ENCODE data around the gene RSPH6A. TPM values are rescaled to one million over a fixed set of nuclear protein-coding genes. Genes with fewer than 3 reads are reported as not detected.
A peak's percentile ranks its signal among the peaks of the same experiment; 100 is the strongest.

Gene RSPH6A
- total RNA-seq, 1 experiment from 2014 or later: 0.39 TPM

DNA sequence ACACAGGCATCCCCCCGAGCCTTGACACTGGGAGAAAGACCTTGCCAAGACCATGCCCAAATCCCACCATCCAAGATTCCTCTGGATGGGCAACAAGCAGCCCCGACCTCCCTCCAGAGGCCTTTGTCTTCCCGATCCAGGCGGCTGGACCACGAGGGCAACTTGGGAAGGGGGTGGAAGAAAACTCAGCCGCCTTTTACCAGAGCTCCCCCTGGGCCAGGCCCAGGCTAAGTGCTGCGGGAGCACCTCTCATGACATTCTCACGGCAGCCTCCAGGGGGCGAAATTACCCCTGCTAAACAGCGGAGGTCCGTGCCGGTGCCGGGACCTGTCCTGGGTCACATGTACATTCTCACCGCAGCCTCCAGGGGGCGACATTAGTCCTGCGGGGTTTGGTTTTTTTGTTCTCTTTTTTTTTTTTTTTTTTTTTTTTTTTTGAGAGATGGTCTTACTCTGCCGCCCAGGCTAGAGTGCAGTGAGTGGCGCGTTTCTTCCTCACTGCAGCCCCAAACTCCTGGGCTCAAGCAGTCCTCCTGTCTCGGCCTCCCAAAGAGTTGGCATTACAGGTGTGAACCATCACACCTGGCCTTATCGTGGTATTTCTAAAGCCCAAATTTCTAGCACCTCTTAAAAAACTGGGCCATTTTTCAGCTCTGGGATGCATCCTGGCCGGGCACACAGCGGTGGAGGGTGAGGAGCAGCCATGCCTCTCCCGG lies 2.1 kb upstream of the RSPH6A start (continued):
- TF ChIP-seq, protein P1, sequence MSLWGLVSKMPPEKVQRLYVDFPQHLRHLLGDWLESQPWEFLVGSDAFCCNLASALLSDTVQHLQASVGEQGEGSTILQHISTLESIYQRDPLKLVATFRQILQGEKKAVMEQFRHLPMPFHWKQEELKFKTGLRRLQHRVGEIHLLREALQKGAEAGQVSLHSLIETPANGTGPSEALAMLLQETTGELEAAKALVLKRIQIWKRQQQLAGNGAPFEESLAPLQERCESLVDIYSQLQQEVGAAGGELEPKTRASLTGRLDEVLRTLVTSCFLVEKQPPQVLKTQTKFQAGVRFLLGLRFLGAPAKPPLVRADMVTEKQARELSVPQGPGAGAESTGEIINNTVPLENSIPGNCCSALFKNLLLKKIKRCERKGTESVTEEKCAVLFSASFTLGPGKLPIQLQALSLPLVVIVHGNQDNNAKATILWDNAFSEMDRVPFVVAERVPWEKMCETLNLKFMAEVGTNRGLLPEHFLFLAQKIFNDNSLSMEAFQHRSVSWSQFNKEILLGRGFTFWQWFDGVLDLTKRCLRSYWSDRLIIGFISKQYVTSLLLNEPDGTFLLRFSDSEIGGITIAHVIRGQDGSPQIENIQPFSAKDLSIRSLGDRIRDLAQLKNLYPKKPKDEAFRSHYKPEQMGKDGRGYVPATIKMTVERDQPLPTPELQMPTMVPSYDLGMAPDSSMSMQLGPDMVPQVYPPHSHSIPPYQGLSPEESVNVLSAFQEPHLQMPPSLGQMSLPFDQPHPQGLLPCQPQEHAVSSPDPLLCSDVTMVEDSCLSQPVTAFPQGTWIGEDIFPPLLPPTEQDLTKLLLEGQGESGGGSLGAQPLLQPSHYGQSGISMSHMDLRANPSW (CRISPR knock-in tag; conservative IDR thresholded peaks at IDR 0.05; ENCODE audit: low read depth): no peak

DNA sequence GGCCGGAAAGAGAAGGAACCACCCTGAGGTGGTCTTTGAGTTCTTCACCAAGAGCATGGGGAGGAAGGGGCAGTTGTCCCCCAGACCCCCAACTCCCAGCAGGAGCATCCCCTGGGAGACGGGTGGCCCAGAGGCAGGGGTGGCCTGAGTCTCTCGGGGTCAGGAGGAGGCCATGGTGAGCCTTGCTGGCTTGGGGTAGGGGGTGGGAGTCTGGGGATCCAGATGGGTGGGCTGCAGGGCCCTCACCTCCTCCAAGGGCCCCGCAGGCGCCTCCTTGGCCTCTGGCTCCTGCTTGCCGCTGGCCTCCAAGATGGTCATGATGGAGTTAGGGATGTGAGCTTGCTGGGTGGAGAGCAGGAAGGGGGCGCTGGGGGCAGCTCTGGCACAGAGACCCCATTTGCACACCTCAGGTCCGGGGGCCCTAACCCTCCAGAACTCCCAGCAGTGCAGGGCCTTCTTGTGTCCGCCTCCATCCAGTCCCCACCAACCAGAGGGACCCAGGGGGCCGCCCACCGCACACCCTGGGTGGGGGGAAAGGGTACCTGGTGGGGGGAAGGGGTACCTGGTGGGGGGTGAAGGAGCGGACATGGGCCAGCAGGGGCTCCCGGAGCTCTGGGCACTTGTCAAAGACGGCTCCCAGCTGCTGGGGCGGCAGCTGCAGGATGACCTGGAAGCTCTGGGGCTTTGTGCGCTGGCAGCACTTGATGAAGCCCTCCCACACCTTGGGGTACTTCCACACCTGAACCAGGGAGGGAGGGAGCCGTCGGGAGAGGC lies 1.3 kb upstream of the RSPH6A start:
- peak overlapping the region; percentile 89 for H3K4me3 Mint-ChIP-seq
- no peak; the same call in 1 of the 2 replicates for ATAC-seq
- H3K27ac Mint-ChIP-seq: peak overlapping the region; percentile 76
- H3K27me3 Mint-ChIP-seq (ENCODE audit: low read depth): no peaks in the 10 kb centered on the region; the same call in none of the 2 replicates
- peak; percentile 34 for DNase-seq (ENCODE audit: low spot score)
- H3K9me3 Mint-ChIP-seq: no peaks in the 10 kb centered on the region
- H3K4me1 Mint-ChIP-seq: peaks cover 37% of the 10 kb centered on the region
- POLR2A ChIA-PET: interaction anchor here (0.6 to 4.0 kb wide), 7 partner anchors 17 to 172 kb away, joined by 3 to 47 read pairs (median 4); partner anchors contain the start of genes DMWD, FOXA3, SIX5 and SYMPK
- CTCF ChIA-PET: interaction anchor here (0.5 to 7.2 kb wide), 79 partner anchors 9 to 1535 kb away, joined by 3 to 135 read pairs (median 5); partner anchors contain the start of genes CALM3, DMPK, DMWD and FBXO46
- H3K36me3 Mint-ChIP-seq: peaks cover 12% of the 10 kb centered on the region
- TF ChIP-seq, protein P2, sequence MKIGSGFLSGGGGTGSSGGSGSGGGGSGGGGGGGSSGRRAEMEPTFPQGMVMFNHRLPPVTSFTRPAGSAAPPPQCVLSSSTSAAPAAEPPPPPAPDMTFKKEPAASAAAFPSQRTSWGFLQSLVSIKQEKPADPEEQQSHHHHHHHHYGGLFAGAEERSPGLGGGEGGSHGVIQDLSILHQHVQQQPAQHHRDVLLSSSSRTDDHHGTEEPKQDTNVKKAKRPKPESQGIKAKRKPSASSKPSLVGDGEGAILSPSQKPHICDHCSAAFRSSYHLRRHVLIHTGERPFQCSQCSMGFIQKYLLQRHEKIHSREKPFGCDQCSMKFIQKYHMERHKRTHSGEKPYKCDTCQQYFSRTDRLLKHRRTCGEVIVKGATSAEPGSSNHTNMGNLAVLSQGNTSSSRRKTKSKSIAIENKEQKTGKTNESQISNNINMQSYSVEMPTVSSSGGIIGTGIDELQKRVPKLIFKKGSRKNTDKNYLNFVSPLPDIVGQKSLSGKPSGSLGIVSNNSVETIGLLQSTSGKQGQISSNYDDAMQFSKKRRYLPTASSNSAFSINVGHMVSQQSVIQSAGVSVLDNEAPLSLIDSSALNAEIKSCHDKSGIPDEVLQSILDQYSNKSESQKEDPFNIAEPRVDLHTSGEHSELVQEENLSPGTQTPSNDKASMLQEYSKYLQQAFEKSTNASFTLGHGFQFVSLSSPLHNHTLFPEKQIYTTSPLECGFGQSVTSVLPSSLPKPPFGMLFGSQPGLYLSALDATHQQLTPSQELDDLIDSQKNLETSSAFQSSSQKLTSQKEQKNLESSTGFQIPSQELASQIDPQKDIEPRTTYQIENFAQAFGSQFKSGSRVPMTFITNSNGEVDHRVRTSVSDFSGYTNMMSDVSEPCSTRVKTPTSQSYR (CRISPR knock-in tag; IDR thresholded peaks at IDR 0.05): 0 out of 2 replicates have a peak, but pooled peaks have one; percentile 39
- no peak for TF ChIP-seq FOXP1 (CRISPR knock-in tag; IDR thresholded peaks at IDR 0.05; ENCODE audit: borderline replicate concordance)
- TF ChIP-seq ZNF416 (CRISPR knock-in tag; IDR thresholded peaks at IDR 0.05): no peak
- TF ChIP-seq OVOL2 (CRISPR knock-in tag; IDR thresholded peaks at IDR 0.05; ENCODE audit: borderline replicate concordance): no peak
- TF ChIP-seq, protein P3, sequence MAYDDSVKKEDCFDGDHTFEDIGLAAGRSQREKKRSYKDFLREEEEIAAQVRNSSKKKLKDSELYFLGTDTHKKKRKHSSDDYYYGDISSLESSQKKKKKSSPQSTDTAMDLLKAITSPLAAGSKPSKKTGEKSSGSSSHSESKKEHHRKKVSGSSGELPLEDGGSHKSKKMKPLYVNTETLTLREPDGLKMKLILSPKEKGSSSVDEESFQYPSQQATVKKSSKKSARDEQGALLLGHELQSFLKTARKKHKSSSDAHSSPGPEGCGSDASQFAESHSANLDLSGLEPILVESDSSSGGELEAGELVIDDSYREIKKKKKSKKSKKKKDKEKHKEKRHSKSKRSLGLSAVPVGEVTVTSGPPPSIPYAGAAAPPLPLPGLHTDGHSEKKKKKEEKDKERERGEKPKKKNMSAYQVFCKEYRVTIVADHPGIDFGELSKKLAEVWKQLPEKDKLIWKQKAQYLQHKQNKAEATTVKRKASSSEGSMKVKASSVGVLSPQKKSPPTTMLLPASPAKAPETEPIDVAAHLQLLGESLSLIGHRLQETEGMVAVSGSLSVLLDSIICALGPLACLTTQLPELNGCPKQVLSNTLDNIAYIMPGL (CRISPR knock-in tag; IDR thresholded peaks at IDR 0.05): peak; percentile 43; the same call in 1 of the 2 replicates
- TF ChIP-seq PRRX2 (CRISPR knock-in tag; IDR thresholded peaks at IDR 0.05): no peak; the same call in 1 of the 2 replicates
- no peak for TF ChIP-seq TEAD4 (CRISPR knock-in tag; IDR thresholded peaks at IDR 0.05)
- TF ChIP-seq, protein P4, sequence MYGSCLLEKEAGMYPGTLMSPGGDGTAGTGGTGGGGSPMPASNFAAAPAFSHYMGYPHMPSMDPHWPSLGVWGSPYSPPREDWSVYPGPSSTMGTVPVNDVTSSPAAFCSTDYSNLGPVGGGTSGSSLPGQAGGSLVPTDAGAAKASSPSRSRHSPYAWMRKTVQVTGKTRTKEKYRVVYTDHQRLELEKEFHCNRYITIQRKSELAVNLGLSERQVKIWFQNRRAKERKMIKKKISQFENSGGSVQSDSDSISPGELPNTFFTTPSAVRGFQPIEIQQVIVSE (CRISPR knock-in tag; IDR thresholded peaks at IDR 0.05; ENCODE audit: borderline replicate concordance): no peak
- no peak for TF ChIP-seq NFYB (CRISPR knock-in tag; conservative IDR thresholded peaks at IDR 0.05; ENCODE audit: low read depth)
- no peak for TF ChIP-seq ZNF671 (CRISPR knock-in tag; IDR thresholded peaks at IDR 0.05)
- TF ChIP-seq, protein P5, sequence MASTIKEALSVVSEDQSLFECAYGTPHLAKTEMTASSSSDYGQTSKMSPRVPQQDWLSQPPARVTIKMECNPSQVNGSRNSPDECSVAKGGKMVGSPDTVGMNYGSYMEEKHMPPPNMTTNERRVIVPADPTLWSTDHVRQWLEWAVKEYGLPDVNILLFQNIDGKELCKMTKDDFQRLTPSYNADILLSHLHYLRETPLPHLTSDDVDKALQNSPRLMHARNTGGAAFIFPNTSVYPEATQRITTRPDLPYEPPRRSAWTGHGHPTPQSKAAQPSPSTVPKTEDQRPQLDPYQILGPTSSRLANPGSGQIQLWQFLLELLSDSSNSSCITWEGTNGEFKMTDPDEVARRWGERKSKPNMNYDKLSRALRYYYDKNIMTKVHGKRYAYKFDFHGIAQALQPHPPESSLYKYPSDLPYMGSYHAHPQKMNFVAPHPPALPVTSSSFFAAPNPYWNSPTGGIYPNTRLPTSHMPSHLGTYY (CRISPR knock-in tag; IDR thresholded peaks at IDR 0.05): 0 out of 2 replicates have a peak, but pooled peaks have one; percentile 29
- no peak for TF ChIP-seq MYBL2 (CRISPR knock-in tag; IDR thresholded peaks at IDR 0.05)
- no peak for TF ChIP-seq JUN (CRISPR knock-in tag; IDR thresholded peaks at IDR 0.05)
- no peak for TF ChIP-seq ZNF121 (CRISPR knock-in tag; IDR thresholded peaks at IDR 0.05)
- TF ChIP-seq RELA (CRISPR knock-in tag; IDR thresholded peaks at IDR 0.05; ENCODE audit: borderline replicate concordance): no peak
- TF ChIP-seq, protein P6, sequence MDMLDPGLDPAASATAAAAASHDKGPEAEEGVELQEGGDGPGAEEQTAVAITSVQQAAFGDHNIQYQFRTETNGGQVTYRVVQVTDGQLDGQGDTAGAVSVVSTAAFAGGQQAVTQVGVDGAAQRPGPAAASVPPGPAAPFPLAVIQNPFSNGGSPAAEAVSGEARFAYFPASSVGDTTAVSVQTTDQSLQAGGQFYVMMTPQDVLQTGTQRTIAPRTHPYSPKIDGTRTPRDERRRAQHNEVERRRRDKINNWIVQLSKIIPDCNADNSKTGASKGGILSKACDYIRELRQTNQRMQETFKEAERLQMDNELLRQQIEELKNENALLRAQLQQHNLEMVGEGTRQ (CRISPR knock-in tag; IDR thresholded peaks at IDR 0.05): no peak
- no peak for TF ChIP-seq SP1 (CRISPR knock-in tag; conservative IDR thresholded peaks at IDR 0.05)
- TF ChIP-seq GABPB1 (CRISPR knock-in tag; IDR thresholded peaks at IDR 0.05): no peak
- 0 out of 2 replicates have a peak, but pooled peaks have one; percentile 15 for TF ChIP-seq NFE2L1 (CRISPR knock-in tag; IDR thresholded peaks at IDR 0.05)
- TF ChIP-seq, protein P7, sequence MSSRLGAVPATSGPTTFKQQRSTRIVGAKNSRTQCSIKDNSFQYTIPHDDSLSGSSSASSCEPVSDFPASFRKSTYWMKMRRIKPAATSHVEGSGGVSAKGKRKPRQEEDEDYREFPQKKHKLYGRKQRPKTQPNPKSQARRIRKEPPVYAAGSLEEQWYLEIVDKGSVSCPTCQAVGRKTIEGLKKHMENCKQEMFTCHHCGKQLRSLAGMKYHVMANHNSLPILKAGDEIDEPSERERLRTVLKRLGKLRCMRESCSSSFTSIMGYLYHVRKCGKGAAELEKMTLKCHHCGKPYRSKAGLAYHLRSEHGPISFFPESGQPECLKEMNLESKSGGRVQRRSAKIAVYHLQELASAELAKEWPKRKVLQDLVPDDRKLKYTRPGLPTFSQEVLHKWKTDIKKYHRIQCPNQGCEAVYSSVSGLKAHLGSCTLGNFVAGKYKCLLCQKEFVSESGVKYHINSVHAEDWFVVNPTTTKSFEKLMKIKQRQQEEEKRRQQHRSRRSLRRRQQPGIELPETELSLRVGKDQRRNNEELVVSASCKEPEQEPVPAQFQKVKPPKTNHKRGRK (CRISPR knock-in tag; IDR thresholded peaks at IDR 0.05; ENCODE audit: borderline replicate concordance): no peak
- no peak for TF ChIP-seq RORB (CRISPR knock-in tag; IDR thresholded peaks at IDR 0.05)
- no peak for TF ChIP-seq IRF2 (CRISPR knock-in tag; IDR thresholded peaks at IDR 0.05; ENCODE audit: borderline replicate concordance, low read depth)

Data from WTC11 (cell line).